HG03378 (cell line): ENCODE data around the gene STK32A.
"Not testable (repeated sequence)": the region's sequence is repeated elsewhere in the genome, so short reads cannot be mapped to it uniquely, and the experiment has no call there.

Source experiments
- ATAC-seq: cut with Tn5 transposase; IDR thresholded peaks from one replicate; pipeline ENCODE4 v1.9.1; 2021; ENCODE audit warnings: mild to moderate bottlenecking, moderate library complexity; ENCODE audit not compliant: unreplicated experiment

The STK32A gene

DNA sequence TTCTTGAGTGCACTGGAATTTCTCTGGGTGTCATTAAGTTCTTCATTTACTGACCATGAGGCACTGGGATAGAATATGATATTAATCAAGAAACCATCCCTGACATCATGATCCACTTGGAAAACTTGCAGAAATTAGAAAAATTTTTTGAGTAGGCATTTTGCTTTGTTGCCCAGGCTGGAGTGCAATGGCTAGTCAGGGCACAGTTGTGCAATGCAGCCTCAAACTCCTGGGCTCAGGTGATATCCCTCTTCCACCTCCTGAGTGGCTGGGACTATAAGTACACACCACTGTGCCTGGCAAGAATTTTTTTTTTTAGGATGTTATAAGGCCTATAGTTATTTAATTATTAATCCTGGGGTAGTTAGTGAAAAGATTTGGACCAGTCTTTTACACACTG, 106.5 kb downstream of the STK32A start:
- no peak for ATAC-seq

DNA sequence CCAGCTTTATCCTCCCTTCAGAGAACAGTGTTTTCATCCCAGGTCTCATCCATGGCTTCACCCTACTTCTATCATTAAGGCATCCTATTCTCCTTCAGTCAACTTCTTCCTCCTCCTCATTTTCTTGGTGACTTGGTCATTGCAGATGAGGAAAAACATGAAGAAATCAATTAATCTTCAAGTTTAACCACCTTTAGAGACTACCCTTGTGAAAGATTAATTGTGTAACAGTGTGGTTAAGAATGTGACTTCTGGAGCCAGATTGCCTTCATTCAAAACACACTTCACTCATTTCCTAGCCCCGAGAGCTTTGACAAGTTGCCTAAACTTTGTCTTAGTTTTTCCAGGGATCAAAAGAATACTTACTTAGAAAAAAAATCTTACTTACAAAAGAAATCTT, 110.0 kb downstream of the STK32A start:
- ATAC-seq: no peak

DNA sequence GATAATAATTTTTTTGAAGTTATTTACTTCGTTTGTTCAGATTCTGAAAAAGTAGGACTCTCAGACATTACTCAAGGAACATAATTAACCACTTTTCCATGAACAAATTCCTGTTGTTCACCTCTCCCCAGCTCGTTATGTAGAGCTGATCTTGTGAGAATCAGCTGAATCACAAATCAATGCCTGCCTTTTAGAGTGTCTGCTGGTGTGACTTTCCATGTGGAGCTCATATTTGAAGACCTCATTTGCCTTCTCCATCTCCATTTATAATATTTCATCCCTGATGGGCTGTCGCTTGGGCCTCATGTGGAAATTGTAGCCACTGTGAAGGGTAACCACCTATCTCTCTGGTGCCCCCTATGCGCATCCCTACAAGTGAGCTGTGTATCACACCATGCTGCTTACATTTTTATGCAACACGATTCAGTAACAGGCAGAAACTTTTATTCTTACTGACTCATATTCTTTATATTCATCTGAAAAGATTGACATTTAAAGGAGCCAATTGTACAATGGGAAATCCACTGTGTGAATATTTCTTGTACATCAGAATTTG, 111.3 kb downstream of the STK32A start:
- ATAC-seq: no peak

DNA sequence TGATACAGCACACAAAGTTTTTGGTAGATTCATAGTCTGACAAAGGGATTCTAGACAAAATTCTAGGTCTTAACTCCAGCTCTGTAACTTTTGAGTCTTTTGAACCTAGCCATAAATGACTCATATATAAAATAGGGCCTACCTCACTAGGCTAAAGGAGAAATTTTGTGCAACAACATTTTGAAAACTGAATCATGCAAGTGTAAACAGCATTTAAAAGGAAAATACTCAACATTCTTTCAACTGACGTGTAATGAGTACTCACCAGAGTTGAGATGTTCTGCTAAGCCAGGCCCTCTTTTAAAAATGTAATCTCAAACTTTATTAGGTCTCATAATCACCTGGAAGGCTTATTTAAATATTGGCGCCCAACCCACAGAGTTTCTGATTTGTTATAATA, 113.2 kb downstream of the STK32A start:
- no peak for ATAC-seq

DNA sequence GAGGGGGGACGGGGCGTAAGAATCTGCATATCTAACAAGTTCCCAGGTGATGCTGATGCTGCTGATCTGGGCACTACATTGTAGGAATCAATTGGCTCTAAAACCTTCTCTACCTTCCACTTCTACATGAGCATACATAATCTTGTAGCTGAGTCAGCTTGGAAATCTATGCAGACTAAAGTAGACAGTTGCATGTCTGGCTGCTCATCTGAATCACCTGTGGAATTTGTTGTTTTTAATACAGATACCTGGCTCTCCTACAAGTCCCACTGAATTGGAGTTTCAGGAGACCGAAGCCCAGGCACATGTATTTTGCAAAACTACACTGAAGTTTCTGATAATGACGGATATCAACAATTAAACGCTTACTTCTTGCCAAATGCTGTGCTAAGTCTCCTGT, 113.6 kb downstream of the STK32A start:
- no peak for ATAC-seq

DNA sequence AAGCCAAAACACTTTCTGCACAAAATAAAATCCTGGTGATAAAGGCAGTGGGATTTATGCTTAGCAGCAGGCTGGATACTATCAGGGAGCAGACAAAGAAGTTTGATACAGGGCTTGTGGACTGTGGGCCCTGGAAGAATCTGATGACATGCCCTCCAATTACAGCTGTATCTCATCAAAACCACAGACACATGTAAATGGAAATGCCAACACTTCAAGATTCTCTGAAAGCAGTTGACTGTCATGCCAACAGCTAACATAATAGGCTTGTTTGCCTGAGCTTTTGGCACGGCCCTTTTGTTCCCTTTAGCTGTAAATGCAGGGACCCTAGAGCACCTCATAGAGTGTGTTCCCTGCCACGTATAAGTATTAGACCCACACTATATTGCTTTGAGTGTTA, 114.4 kb downstream of the STK32A start:
- ATAC-seq: no peak

DNA sequence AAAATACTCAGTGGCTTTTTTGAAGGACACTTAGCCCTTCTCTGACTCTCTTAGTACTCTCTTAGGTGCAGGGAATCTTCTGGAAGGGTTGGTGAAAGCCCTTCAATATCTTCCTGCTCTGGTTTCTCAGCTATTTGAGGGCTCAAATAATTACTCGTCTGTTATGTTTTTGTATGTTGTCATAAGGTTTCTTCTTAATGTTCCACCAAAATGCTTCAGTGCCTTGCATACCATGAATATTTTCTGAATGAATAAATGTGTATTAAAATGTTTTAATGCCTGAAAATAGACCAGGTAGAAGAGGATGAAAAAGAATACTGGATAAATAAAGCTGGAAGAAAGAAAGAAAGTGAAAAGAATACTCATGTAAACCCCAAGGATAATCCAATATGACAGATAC, 124.3 kb downstream of the STK32A start:
- ATAC-seq: no peak

DNA sequence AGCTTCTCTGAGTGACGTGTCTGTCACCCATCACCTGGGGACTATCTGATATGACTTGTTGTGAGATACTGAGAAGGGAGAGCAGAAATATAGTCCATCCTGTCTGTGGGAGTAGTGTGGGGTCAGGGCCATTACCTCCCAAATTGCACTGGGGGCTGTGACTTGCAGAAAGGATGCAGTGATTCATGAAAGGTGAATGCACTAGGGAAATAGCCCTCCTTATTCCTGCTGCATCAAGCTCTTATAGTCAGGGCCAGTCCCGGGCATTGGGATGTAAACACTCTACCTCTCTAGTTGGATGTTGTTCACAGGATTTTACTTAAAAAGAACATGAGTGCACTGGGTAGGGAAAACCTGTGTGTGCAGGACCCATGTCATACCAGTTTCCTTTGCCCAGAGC, 124.8 kb downstream of the STK32A start:
- no peak for ATAC-seq

DNA sequence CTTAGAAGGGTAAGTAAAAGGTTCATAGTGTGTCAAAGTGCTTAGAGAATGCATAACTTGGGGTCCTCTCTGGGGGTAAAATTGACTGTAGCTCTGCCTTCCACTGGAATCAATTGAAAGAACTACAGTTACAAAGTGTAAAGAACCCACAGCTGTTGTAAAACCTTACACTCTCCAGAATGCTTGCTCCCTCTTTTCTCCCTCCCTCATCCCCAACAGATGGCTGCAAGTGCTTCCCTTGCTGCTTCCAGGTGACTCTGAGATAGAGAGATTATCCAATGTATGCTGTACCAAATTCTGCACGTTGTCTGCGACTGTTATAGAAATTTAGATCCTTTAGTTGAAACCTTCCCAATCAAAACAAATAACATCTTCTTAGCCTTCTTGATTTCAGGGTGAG, 126.0 kb downstream of the STK32A start:
- ATAC-seq: no peak

DNA sequence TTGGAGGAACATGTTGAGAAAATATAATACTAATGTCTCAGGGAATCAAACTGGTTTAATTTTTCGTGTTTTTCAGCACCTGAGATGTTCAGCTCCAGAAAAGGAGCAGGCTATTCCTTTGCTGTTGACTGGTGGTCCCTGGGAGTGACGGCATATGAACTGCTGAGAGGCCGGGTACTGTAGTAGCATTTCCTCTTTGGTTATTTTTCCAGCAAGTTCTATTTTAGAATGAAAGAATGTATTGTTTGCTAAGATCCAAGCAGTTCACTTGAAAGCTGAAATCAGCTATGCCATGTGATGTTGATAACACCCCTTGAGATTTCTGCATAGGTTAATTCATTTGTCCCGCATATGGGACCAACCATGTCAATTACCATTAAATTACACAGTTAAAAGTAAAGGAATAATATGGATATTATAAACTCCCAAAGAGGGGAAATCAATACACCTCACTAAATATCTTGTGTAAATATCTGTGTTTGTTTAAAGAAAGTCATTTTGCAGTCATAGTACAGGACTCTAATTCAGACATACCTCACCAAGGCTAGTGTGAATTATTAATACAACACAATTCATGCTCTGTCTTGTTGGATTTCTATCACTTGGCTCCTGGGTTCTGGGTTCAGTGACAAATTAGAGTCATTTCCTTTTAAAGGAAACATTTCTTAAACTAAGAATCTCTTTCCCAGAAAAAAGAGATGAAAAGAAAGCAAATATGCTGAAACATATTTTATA, 126.8 kb downstream of the STK32A start:
- no peak for ATAC-seq

DNA sequence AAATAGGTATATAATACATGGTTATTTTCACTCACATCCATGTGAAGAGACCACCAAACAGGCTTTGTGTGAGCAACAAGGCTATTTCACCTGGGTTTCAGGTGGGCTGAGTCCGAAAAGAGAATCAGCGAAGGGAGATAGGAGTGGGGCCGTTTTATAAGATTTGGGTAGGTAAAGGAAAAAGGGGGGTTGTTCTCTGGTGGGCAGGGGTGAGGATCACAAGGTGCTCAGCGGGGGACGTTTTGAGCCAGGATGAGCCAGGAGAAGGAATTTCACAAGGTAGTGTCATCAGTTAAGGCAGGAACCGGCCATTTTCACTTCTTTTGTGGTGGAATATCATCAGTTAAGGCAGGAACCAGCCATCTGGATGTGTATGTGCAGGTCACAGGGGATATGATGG, 132.6 kb downstream of the STK32A start:
- not testable (repeated sequence) for ATAC-seq

DNA sequence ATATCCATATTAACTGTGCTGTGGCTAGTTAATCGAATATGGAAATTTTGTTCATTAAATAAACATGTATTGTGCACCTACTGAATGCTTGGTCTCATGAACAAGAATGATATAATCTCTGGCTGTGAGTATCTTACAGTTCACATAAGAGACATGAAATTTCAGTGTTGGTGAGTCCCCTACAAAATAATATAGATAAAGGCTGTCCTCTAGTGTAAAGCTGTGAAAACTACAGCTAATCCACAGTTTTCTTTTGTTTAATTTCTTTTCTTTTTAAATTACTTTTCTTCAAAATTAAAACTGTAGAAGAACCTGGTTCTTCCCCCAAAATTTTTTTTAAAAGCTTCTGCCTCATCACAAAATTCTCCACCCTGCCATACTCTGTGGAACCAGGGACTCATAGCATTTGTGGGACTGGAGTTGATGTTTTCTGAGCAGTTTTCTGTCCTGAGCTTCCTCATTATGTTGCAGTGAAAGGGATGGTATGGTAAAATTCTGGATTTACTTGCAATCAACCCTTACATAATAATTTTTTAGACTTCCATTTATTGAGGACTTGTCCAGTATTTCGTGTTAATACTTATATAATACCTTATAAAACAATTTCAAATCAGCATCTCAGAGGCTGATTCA, 135.0 kb downstream of the STK32A start:
- no peak for ATAC-seq

DNA sequence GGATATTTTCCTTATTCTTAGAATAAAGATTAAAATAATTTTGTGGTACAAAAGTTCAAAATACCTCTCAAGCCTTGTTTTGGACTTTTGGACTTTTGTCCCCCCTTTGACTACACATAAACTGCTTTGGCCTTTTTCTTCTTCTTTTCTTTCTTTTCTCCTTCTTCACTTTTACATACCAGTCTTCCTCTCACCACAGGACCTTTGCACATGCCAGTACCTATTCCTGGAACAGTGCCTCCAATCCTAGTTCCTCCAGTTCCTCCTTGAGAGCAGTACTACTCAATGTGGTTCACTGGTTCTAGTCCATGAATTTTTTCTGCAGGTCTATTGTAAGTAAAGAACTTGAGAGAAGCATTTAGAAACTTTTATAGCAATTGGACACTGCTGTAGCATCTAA, 136.5 kb downstream of the STK32A start:
- ATAC-seq: no peak

DNA sequence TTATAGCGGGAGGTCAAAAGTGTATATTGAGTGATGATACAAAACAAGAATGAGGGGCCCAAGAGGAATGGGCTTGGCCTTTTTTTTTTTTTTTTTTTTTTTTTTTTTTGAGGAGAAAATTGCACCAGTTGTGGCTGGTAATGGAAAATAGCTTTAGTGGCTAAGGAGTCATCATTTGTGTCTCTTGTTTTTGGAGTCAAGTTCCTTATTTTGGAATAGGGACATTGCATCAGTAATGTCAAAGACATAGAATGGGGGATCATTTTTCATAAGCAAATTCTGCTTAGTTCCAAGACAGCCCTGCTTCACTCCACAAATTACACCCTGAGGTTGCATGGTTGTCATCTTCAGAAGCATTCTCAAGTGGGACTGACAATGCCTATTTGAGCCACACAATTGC, 137.4 kb downstream of the STK32A start:
- no peak for ATAC-seq

DNA sequence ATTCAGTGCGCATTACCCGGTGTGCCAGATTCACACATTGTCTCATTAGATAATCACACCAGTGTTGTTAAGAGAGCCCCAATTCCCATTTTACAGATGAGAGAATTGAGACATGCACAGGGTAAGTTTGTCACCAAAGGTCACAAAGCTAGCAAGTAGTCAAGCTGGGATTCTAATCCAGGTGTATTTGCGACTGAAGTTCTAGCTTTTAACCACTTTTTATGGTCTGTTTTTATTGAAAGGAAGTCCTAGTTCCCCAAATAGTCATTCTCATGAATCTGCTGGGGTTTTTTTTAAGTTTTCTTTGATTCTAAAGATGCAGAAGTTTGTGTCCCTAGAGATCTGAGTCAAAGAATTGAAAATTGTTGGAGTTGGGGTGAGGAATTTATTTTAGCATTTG, 138.5 kb downstream of the STK32A start:
- ATAC-seq: no peak

DNA sequence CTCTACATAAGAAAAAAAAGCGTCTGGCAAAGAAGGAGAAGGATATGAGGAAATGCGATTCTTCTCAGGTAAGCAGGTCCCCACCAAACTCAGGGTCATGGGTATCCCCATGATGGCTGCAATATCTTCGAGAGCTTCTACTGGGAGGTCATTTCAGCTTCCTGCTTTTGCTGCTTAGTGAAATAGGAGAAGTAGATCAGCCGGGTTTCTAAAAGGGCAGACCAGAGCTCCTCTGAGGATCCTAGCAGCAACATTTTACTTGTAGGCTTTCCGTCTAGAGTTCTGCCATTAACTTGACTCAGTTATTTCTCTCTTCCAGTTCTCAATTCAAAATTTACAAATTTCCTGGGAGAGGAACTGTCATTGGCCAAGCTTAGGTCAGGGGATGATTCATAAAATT, 140.3 kb downstream of the STK32A start:
- ATAC-seq: no peak

DNA sequence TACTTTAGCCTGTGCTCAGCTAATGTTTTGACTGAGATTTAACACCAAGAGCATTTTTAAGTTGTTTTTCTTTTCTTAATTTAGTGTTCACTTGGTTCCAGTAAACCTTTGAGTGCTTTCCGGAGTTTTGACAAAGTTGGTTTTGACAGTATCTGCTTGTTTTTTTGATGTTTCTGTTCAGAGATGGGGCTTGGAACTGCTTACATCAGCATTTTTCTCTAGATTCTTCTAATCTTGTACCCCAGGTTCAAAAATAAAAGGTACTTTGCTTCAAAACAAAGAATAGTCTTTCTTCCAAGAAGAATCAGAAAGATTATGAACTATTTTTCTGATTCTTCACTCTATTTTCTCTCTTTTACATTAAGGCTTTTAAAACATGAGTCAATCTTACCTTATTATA, 142.9 kb downstream of the STK32A start:
- ATAC-seq: no peak

DNA sequence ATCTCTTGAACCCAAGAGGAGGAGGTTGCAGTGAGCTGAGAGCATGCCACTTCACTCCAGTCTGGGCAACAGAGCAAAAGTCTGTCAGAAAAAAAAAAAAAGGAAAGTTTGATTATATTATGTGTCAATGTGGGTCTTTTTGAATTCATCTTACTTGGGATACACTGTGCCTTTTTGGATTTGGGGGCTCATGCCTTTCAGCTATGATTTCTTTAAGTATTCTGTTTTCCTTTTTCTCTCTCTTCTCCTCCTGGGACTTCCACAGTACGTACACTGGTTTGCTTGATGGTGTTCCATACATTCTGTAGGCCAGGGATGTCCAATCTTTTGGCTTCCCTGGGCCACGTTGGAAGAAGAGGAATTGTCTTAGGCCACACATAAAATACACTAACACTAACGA, 146.7 kb downstream of the STK32A start:
- no peak for ATAC-seq

DNA sequence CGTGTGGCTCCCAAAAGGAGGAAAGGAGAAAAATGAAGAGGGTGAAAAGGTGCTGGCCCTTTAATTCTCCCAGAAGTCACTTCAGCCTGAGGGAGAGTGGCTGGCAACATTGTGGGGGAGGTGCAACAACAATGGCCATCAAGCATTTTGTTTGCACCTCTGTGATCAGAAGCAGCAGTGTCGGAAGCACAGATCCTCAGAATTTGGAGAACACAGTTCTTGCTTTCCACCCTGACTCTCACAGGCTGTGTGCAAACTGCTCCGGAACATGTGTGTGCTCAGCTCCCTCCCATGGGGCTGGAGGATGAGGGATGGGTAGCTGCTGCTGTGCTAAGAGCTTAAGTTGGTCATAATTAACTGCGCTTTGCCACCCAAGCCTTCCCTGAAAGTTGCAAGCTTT, 147.9 kb downstream of the STK32A start:
- ATAC-seq: no peak

DNA sequence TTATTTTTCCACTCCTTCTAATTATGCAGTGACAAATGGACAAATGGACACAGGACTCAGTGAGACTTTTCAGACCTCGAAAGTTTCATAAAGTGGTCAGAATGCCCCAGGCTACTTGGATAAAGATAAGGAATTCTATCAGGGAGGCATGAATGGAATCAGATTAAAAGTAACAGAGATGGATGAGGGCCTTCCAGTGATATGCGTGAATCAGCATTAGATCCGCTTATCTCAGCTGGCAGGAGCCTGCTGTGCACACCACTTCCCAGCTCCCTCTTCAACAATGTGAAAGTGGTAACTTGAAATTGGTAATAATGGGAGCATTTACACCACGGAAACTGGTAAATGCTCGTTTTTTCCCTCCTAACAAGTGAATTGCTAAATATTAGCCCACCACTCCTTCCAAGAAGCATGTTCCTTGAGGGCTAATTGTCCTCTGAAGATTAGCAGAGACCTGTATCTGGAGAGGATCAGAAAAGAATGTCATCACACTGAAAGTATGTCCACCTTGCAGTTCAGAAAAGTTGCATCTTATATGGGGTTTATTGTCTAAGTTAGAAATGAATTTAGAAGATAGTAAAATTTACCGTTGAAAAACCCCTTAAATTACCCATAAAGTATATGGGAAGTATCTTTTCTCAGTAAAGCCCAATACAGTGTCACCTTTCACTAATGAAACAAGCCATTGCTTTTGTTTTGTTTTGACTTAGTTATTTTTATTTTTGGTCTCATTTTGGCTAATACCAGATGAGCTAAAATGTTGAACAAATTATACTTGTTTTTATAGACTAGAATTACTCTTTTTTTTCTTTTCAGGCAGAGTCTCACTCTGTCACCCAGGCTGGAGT, 149.7 kb downstream of the STK32A start:
- ATAC-seq: no peak

DNA sequence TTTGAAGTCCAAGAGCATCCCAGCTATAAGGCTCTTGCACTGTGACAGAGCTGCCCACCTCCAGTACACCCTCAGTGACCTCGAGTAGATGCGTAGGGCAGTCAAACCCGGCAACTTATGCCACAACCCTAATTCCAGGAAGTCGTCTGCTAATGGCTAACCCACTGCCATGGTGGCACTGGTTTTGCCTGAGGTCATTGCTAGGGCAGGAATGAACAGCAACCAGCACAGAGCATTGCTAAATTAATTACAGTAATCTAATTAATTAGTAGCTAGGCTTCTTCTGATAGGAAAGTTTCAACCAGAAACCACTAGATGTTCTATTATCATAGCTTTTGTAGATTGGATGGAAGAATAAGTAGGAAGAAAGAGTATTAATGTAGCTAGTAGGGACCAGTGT, 152.3 kb downstream of the STK32A start:
- no peak for ATAC-seq
